ENCODE measurements around the gene GFRA4.

The GFRA4 gene

DNA sequence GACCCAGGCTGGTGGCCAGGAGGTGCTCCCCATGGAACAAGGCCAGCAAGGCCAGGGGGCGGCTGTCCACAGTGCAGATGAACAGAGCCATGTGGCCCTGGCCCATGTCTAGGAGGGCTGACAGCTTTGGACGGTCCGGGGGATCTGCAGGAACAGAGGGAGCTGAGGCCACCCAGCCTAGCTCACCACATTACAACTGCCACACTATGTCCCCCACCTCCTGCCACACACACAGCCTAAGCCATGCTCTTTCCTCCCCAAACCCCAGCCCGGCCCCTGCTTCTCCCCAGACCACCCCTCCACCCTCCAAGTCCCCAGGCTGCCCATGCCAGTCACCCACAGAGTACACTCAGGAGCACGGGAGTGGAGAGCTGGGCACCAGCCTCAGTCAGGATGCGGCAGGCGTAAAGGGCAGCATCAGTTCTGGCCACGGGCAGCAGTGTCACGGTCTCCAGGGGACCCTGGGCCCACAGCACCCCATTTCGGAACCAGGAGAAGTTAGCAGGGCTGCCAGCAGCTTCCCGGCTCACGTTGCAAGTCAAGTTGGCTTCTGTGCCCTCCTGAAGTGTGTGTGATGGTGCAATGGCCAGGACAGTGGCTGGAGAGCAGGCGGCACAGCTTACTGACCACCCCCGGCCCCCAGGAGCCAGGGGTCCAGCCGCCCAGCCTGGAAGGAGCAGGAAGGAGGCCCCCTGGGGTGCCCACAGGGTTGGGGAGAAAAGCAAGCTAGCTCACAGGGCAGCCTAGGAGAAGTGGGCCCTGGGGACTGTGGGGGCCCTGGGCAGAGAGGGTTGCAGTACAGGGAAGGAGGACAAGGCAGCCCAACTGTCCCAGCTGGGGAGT lies 33.8 kb upstream of the GFRA4 start (continued):
- TF ChIP-seq ZNF549 (tag by site-specific recombination; IDR thresholded peaks at IDR 0.05) (no peak), ZNF664 (tag by site-specific recombination; IDR thresholded peaks at IDR 0.05) (no peak), ZNF843 (tag by site-specific recombination; IDR thresholded peaks at IDR 0.05) (no peak)

DNA sequence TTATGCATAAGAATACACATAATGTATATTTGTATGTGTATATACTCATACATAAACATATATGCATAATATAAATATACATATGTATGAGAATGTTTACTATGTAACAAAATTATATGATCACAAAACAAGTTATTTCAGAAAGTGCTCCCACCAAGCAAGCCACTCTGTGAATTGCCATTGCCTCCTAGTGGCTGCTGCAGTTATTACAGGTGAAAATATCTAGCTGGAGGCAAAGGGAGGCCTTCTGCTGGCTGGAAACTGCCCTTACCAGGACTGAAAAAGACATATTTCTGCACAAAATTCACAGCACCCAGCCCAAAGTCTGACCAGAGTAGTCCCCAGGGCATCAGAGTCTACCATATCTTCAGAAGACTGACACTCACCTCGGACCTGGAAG lies 33.0 kb upstream of the GFRA4 start:
- ChIA-PET POLR2A (no interaction called here), CTCF (interaction anchor here (0.7 to 4.3 kb wide), 16 partner anchors 8 to 476 kb away, joined by 3 to 28 read pairs (median 4); partner anchors contain the start of genes ADAM33 and ADISSP)
- H3K27ac ChIP-seq (ENCODE audit: extremely low read depth, low read depth, low read length): no peak overlapping the region
- no peak overlapping the region for H3K4me3 ChIP-seq (ENCODE audit: low read depth, low read length)
- H3K4me1 ChIP-seq (ENCODE audit: control insufficient read depth, insufficient read depth, low read length): no peaks in the 10 kb centered on the region
- TF ChIP-seq ZNF157 (tag by site-specific recombination; IDR thresholded peaks at IDR 0.05): no peak
- TF ChIP-seq WT1 (tag by site-specific recombination; IDR thresholded peaks at IDR 0.05): no peak
- TF ChIP-seq HOXA7 (CRISPR knock-in tag; IDR thresholded peaks at IDR 0.05; ENCODE audit: borderline replicate concordance): no peak
- TF ChIP-seq, protein P1, sequence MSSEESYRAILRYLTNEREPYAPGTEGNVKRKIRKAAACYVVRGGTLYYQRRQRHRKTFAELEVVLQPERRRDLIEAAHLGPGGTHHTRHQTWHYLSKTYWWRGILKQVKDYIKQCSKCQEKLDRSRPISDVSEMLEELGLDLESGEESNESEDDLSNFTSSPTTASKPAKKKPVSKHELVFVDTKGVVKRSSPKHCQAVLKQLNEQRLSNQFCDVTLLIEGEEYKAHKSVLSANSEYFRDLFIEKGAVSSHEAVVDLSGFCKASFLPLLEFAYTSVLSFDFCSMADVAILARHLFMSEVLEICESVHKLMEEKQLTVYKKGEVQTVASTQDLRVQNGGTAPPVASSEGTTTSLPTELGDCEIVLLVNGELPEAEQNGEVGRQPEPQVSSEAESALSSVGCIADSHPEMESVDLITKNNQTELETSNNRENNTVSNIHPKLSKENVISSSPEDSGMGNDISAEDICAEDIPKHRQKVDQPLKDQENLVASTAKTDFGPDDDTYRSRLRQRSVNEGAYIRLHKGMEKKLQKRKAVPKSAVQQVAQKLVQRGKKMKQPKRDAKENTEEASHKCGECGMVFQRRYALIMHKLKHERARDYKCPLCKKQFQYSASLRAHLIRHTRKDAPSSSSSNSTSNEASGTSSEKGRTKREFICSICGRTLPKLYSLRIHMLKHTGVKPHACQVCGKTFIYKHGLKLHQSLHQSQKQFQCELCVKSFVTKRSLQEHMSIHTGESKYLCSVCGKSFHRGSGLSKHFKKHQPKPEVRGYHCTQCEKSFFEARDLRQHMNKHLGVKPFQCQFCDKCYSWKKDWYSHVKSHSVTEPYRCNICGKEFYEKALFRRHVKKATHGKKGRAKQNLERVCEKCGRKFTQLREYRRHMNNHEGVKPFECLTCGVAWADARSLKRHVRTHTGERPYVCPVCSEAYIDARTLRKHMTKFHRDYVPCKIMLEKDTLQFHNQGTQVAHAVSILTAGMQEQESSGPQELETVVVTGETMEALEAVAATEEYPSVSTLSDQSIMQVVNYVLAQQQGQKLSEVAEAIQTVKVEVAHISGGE (tag by site-specific recombination; conservative IDR thresholded peaks at IDR 0.05; ENCODE audit: low read depth): no peak
- TF ChIP-seq, protein P2, sequence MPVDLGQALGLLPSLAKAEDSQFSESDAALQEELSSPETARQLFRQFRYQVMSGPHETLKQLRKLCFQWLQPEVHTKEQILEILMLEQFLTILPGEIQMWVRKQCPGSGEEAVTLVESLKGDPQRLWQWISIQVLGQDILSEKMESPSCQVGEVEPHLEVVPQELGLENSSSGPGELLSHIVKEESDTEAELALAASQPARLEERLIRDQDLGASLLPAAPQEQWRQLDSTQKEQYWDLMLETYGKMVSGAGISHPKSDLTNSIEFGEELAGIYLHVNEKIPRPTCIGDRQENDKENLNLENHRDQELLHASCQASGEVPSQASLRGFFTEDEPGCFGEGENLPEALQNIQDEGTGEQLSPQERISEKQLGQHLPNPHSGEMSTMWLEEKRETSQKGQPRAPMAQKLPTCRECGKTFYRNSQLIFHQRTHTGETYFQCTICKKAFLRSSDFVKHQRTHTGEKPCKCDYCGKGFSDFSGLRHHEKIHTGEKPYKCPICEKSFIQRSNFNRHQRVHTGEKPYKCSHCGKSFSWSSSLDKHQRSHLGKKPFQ (tag by site-specific recombination; IDR thresholded peaks at IDR 0.05): no peak
- TF ChIP-seq, protein P3, sequence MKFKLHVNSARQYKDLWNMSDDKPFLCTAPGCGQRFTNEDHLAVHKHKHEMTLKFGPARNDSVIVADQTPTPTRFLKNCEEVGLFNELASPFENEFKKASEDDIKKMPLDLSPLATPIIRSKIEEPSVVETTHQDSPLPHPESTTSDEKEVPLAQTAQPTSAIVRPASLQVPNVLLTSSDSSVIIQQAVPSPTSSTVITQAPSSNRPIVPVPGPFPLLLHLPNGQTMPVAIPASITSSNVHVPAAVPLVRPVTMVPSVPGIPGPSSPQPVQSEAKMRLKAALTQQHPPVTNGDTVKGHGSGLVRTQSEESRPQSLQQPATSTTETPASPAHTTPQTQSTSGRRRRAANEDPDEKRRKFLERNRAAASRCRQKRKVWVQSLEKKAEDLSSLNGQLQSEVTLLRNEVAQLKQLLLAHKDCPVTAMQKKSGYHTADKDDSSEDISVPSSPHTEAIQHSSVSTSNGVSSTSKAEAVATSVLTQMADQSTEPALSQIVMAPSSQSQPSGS (tag by site-specific recombination; IDR thresholded peaks at IDR 0.05; ENCODE audit: low read depth): no peak
- TF ChIP-seq ZNF140 (tag by site-specific recombination; IDR thresholded peaks at IDR 0.05): no peak
- TF ChIP-seq ZNF510 (tag by site-specific recombination; IDR thresholded peaks at IDR 0.05; ENCODE audit: insufficient replicate concordance): no peak
- no peak for TF ChIP-seq ZNF658 (tag by site-specific recombination; IDR thresholded peaks at IDR 0.05)
- no peak for TF ChIP-seq ZNF302 (tag by site-specific recombination; IDR thresholded peaks at IDR 0.05; ENCODE audit: low read depth)
- no peak for TF ChIP-seq ZNF266 (tag by site-specific recombination; IDR thresholded peaks at IDR 0.05; ENCODE audit: low read depth)
- no peak for TF ChIP-seq ZNF707 (tag by site-specific recombination; IDR thresholded peaks at IDR 0.05)
- TF ChIP-seq, protein P4, sequence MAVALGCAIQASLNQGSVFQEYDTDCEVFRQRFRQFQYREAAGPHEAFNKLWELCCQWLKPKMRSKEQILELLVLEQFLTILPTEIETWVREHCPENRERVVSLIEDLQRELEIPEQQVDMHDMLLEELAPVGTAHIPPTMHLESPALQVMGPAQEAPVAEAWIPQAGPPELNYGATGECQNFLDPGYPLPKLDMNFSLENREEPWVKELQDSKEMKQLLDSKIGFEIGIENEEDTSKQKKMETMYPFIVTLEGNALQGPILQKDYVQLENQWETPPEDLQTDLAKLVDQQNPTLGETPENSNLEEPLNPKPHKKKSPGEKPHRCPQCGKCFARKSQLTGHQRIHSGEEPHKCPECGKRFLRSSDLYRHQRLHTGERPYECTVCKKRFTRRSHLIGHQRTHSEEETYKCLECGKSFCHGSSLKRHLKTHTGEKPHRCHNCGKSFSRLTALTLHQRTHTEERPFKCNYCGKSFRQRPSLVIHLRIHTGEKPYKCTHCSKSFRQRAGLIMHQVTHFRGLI (tag by site-specific recombination; IDR thresholded peaks at IDR 0.05): no peak
- TF ChIP-seq, protein P5, sequence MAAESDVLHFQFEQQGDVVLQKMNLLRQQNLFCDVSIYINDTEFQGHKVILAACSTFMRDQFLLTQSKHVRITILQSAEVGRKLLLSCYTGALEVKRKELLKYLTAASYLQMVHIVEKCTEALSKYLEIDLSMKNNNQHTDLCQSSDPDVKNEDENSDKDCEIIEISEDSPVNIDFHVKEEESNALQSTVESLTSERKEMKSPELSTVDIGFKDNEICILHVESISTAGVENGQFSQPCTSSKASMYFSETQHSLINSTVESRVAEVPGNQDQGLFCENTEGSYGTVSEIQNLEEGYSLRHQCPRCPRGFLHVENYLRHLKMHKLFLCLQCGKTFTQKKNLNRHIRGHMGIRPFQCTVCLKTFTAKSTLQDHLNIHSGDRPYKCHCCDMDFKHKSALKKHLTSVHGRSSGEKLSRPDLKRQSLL (tag by site-specific recombination; IDR thresholded peaks at IDR 0.05): no peak
- TF ChIP-seq, protein P6, sequence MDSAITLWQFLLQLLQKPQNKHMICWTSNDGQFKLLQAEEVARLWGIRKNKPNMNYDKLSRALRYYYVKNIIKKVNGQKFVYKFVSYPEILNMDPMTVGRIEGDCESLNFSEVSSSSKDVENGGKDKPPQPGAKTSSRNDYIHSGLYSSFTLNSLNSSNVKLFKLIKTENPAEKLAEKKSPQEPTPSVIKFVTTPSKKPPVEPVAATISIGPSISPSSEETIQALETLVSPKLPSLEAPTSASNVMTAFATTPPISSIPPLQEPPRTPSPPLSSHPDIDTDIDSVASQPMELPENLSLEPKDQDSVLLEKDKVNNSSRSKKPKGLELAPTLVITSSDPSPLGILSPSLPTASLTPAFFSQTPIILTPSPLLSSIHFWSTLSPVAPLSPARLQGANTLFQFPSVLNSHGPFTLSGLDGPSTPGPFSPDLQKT (IDR thresholded peaks at IDR 0.05; ENCODE audit: borderline replicate concordance, low read depth, low read length): no peak
- no peak for TF ChIP-seq PRDM1 (tag by site-specific recombination; IDR thresholded peaks at IDR 0.05)
- TF ChIP-seq ZNF114 (tag by site-specific recombination; IDR thresholded peaks at IDR 0.05): no peak
- H3K36me3 ChIP-seq (ENCODE audit: control insufficient read depth in 2 of 2, insufficient read depth in 1 of 2, low read length in 2 of 2): no peaks in the 10 kb centered on the region
- no peaks in the 10 kb centered on the region for H3K9me3 ChIP-seq (ENCODE audit: control insufficient read depth, insufficient read depth, low read depth, low read length)
